ENCODE results near the gene CNNM4. TPM values are rescaled to one million over a fixed set of nuclear protein-coding genes. Genes with fewer than 3 reads are reported as not detected.

CNNM4 gene
- polyA plus RNA-seq, 1 of the 3 experiments (the other 2 are of a cell fraction), result 5.5 TPM

DNA sequence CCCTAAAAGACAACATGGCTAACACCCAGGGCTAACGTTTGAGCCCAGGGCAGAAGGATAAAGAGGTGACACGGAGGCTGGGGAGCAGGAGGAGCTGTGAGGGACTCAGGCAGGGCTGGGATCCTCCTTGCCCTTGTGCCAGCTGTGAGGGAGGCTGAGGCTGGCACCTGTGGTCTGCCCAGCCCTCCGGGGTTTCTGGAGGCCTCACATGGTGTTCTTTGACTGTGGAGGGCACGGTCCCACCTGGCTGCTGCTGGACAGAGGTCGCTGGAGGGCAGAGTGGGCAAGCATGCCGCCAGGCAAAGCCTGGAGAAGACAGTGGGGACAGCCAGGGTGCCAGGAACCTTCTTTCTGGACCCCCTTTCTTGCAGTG is 28.5 kb downstream of the CNNM4 start:
- Histone ChIP-seq H2AFZ (ENCODE audit: low read depth) (no peak overlapping the region), H3K36me3 (replicated peaks in 1 of 2; ENCODE audit: control insufficient read depth in 1 of 2, insufficient read depth in 2 of 2, low read length in 1 of 2) (no peaks in the 10 kb centered on the region), H3K27ac (ENCODE audit: low read depth in 2 of 2, low read length in 1 of 2) (no peak overlapping the region), H3K4me1 (ENCODE audit: control insufficient read depth in 1 of 2, insufficient read depth in 2 of 2, low read depth in 1 of 2, low read length in 1 of 2) (peaks cover 11 to 16% of the 10 kb centered on the region in 2 experiments; a peak in 2 of 4 replicates), H3K4me2 (no peak overlapping the region), H3K27me3 (ENCODE audit: insufficient read depth) (no peaks in the 10 kb centered on the region), H3K9me3 (no peaks in the 10 kb centered on the region), H3K9ac (no peak overlapping the region), H4K20me1 (ENCODE audit: insufficient read depth) (no peaks in the 10 kb centered on the region), H3K4me3 (ENCODE audit: low read depth in 2 of 2, low read length in 1 of 2) (no peak overlapping the region), H3K79me2 (ENCODE audit: insufficient read depth) (no peaks in the 10 kb centered on the region), H3F3A (replicated peaks; ENCODE audit: insufficient read depth) (peaks cover 14% of the 10 kb centered on the region), H3K9me2 (no peaks in the 10 kb centered on the region)
- no peak for DNase-seq
- TF ChIP-seq, protein P1, sequence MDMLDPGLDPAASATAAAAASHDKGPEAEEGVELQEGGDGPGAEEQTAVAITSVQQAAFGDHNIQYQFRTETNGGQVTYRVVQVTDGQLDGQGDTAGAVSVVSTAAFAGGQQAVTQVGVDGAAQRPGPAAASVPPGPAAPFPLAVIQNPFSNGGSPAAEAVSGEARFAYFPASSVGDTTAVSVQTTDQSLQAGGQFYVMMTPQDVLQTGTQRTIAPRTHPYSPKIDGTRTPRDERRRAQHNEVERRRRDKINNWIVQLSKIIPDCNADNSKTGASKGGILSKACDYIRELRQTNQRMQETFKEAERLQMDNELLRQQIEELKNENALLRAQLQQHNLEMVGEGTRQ (IDR thresholded peaks at IDR 0.05; ENCODE audit: borderline replicate concordance, low read depth, low read length), result no peak
- no peak for TF ChIP-seq TEAD4 (IDR thresholded peaks at IDR 0.05; ENCODE audit: borderline replicate concordance, insufficient read depth)
- TF ChIP-seq, protein P2, sequence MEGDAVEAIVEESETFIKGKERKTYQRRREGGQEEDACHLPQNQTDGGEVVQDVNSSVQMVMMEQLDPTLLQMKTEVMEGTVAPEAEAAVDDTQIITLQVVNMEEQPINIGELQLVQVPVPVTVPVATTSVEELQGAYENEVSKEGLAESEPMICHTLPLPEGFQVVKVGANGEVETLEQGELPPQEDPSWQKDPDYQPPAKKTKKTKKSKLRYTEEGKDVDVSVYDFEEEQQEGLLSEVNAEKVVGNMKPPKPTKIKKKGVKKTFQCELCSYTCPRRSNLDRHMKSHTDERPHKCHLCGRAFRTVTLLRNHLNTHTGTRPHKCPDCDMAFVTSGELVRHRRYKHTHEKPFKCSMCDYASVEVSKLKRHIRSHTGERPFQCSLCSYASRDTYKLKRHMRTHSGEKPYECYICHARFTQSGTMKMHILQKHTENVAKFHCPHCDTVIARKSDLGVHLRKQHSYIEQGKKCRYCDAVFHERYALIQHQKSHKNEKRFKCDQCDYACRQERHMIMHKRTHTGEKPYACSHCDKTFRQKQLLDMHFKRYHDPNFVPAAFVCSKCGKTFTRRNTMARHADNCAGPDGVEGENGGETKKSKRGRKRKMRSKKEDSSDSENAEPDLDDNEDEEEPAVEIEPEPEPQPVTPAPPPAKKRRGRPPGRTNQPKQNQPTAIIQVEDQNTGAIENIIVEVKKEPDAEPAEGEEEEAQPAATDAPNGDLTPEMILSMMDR (IDR thresholded peaks at IDR 0.05), result no peak
- 88% methylated on average over 5 of the region's 6 CpGs for WGBS (ENCODE audit: low lambda C conversion rate)
- ChIA-PET POLR2A (no interaction called here), CTCF (interaction anchor here (1.5 to 9.3 kb wide), 2 partner anchors 27 to 28 kb away, joined by 3 to 58 read pairs; partner anchors contain the start of genes CNNM3 and CNNM4)

DNA sequence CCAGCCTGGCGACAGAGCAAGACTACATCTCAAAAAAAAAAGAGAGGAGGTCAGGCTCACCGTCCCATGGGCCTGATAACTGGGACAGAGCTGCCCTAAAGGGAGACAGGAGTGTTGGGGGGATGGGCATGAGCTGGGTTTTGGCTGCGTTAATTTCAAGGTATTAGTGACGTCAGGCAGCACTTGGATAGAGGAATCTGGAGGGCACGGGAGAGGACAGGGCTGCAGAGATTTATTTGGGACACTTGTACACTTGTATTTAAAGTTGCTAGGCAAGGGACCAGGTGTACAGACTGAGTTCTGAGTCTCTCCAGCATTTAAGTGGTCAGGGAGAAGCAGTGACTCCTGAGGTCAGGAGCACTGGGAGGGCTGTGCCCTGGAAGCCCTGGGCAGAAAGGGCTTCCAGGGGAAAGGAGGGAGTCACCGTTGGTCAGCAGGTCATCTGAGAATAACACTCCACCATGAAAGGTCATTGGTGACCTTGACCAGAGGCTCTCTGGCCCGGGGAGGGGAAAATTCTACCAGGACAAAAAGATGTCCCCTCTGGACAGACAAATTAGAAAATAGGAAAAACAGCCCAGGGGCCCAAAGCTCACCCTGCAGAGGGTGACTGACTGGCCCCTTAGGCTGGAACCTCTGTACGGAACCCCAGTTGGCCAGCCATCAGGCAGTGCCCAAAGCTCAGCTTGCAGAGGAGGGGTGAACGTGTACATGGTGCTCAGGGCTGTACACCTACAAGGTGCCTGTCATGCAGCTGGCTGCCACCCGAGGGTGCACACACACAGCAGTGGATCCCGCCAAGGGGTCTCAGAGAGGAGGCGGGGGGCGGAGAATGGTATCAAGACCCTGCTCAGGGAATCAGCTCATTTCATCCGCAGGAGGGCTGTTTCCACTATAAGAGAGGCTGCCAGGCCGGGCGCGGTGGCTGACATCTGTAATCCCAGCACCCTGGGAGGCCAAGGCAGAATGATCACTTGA is 32.4 kb downstream of the CNNM4 start:
- H3K36me3 ChIP-seq (replicated peaks in 1 of 2; ENCODE audit: control insufficient read depth in 1 of 2, insufficient read depth in 2 of 2, low read length in 1 of 2), result no peaks in the 10 kb centered on the region
- H3K9me2 ChIP-seq, result no peaks in the 10 kb centered on the region
- H3F3A ChIP-seq (replicated peaks; ENCODE audit: insufficient read depth), result no peaks in the 10 kb centered on the region
- 85% methylated on average over 16 of the region's 17 CpGs for whole genome bisulfite sequencing (ENCODE audit: low lambda C conversion rate)
- H3K27me3 ChIP-seq (ENCODE audit: insufficient read depth), result no peaks in the 10 kb centered on the region
- no peak for DNase-seq
- peaks cover 7 to 11% of the 10 kb centered on the region in 2 experiments; a peak in 2 of 4 replicates for H3K4me1 ChIP-seq (ENCODE audit: control insufficient read depth in 1 of 2, insufficient read depth in 2 of 2, low read depth in 1 of 2, low read length in 1 of 2)
- H3K9me3 ChIP-seq, result no peaks in the 10 kb centered on the region
- no peaks in the 10 kb centered on the region for H4K20me1 ChIP-seq (ENCODE audit: insufficient read depth)
- ChIA-PET CTCF (interaction anchor here (0.6 kb wide), 1 partner anchor 23 kb away, joined by 3 read pairs; the partner anchor contains the start of gene CNNM3), POLR2A (no interaction called here)
- H3K9ac ChIP-seq, result no peak overlapping the region
- no peaks in the 10 kb centered on the region for H3K79me2 ChIP-seq (ENCODE audit: insufficient read depth)
- H3K4me2 ChIP-seq, result no peak overlapping the region
- TF ChIP-seq GABPA (IDR thresholded peaks at IDR 0.05; ENCODE audit: low read depth) (no peak), RCOR1 (IDR thresholded peaks at IDR 0.05; ENCODE audit: low read length) (no peak), EZH2phosphoT487 (IDR thresholded peaks at IDR 0.05; ENCODE audit: borderline replicate concordance, low read depth) (no peak), RXRA (IDR thresholded peaks at IDR 0.05; ENCODE audit: borderline replicate concordance, low read depth) (no peak), TCF12 (IDR thresholded peaks at IDR 0.05) (no peak), CHD2 (IDR thresholded peaks at IDR 0.05; ENCODE audit: low read length, partially characterized antibody) (no peak), FOSL2 (IDR thresholded peaks at IDR 0.05; ENCODE audit: borderline replicate concordance, low read depth) (no peak), MXI1 (IDR thresholded peaks at IDR 0.05; ENCODE audit: low read depth, low read length) (no peak), TAF1 (IDR thresholded peaks at IDR 0.05; ENCODE audit: borderline replicate concordance, low read depth, low read length) (no peak), TEAD4 (IDR thresholded peaks at IDR 0.05; ENCODE audit: borderline replicate concordance, insufficient read depth) (no peak), RFX5 (IDR thresholded peaks at IDR 0.05; ENCODE audit: low read length) (no peak), FOXJ3 (CRISPR knock-in tag; IDR thresholded peaks at IDR 0.05) (no peak), POLR2AphosphoS5 (IDR thresholded peaks at IDR 0.05; ENCODE audit: low read depth, low read length) (no peak), JUND (IDR thresholded peaks at IDR 0.05) (no peak)
- TF ChIP-seq, protein P3, sequence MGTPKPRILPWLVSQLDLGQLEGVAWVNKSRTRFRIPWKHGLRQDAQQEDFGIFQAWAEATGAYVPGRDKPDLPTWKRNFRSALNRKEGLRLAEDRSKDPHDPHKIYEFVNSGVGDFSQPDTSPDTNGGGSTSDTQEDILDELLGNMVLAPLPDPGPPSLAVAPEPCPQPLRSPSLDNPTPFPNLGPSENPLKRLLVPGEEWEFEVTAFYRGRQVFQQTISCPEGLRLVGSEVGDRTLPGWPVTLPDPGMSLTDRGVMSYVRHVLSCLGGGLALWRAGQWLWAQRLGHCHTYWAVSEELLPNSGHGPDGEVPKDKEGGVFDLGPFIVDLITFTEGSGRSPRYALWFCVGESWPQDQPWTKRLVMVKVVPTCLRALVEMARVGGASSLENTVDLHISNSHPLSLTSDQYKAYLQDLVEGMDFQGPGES (IDR thresholded peaks at IDR 0.05; ENCODE audit: low read depth, low read length), result no peak
- TF ChIP-seq, protein P4, sequence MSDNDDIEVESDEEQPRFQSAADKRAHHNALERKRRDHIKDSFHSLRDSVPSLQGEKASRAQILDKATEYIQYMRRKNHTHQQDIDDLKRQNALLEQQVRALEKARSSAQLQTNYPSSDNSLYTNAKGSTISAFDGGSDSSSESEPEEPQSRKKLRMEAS (IDR thresholded peaks at IDR 0.05; ENCODE audit: low read depth), result no peak
- TF ChIP-seq, protein P5, sequence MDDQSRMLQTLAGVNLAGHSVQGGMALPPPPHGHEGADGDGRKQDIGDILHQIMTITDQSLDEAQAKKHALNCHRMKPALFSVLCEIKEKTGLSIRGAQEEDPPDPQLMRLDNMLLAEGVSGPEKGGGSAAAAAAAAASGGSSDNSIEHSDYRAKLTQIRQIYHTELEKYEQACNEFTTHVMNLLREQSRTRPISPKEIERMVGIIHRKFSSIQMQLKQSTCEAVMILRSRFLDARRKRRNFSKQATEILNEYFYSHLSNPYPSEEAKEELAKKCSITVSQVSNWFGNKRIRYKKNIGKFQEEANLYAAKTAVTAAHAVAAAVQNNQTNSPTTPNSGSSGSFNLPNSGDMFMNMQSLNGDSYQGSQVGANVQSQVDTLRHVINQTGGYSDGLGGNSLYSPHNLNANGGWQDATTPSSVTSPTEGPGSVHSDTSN (IDR thresholded peaks at IDR 0.05), result no peak
- H3K4me3 ChIP-seq (ENCODE audit: low read depth in 2 of 2, low read length in 1 of 2), result no peak overlapping the region
- no peak overlapping the region for H3K27ac ChIP-seq (ENCODE audit: low read depth in 2 of 2, low read length in 1 of 2)
- no peak overlapping the region for H2AFZ ChIP-seq (ENCODE audit: low read depth)
